Epithelial cell of proximal tubule (primary cell): ENCODE measurements around the gene PSMF1. TPM values are rescaled to one million over a fixed set of nuclear protein-coding genes. Genes with fewer than 3 reads are reported as not detected.

Source experiments
- DNase-seq: peaks from one replicate; pipeline ENCODE4 v3.0.0-alpha.2; 2011; ENCODE audit warnings: low read depth
- H3K4me3 ChIP-seq: 2 replicates; pipeline ENCODE4 v1.5.1; 2011; ENCODE audit warnings: low read depth, mild to moderate bottlenecking, low read length
- total RNA-seq: library from RNA; depleted of rRNA; stranded (reverse); fragments of >200 nt; gene quantifications from 2 replicates; pipeline ENCODE4 v1.2.3, GENCODE V29; 2015
- TF ChIP-seq, protein P1 (sequence below): conservative IDR thresholded peaks from 2 replicates; pipeline ENCODE4 v1.5.1; 2012; ENCODE audit warnings: low read depth, mild to moderate bottlenecking, low read length

PSMF1 gene
- total RNA-seq, 1 donor from 2014 or later = 171 TPM

DNA sequence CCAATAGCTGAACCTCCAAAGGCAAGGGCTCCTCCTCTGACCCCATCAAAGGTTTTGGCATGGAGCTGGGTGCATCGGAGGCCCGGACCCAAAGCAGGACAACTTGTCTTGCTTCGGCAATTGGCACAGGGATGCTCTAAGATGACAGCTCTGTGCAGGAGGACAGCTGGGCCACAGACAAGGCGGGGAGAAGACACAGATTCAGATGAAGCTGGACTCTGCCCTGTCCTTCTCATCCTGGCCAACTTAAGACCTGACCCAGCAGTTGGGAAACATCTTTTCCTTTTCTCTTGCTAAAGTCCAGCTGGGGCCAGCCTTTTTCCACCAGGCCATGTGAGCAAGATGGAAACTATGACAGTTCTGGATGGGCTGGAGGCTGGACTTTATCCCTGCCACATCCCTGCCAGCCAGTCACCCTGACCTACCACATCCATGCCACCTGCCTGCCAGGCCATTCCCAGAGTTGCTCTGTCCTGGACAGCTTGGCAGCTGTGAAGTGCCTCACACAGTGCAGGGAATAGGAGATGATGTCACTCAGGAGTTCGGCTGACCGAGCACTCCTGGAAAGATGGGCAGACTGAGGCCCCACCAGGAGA, 12.7 kb upstream of the PSMF1 start:
- TF ChIP-seq, protein P1, sequence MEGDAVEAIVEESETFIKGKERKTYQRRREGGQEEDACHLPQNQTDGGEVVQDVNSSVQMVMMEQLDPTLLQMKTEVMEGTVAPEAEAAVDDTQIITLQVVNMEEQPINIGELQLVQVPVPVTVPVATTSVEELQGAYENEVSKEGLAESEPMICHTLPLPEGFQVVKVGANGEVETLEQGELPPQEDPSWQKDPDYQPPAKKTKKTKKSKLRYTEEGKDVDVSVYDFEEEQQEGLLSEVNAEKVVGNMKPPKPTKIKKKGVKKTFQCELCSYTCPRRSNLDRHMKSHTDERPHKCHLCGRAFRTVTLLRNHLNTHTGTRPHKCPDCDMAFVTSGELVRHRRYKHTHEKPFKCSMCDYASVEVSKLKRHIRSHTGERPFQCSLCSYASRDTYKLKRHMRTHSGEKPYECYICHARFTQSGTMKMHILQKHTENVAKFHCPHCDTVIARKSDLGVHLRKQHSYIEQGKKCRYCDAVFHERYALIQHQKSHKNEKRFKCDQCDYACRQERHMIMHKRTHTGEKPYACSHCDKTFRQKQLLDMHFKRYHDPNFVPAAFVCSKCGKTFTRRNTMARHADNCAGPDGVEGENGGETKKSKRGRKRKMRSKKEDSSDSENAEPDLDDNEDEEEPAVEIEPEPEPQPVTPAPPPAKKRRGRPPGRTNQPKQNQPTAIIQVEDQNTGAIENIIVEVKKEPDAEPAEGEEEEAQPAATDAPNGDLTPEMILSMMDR = no peak
- DNase-seq = no peak
- no peak overlapping the region for H3K4me3 ChIP-seq

DNA sequence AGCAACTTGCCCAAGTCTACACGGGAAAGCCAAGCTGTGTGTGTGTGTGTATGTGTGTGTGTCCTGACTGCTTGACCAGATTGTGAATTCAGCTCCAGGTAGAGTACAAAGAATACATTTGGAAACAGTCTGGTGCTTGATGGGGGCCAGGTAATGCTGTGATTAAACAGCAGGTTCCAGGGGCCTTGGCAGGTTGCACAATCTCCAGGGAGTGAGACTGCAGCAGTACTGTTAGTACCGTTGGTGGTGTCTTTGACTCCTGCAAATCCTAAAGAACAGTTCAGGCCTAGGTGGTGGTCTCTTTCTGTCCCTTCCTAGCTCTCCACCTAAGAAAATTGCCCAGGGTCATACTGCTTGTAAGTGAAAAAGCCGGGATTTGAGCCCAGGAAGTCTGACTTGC, 11.2 kb upstream of the PSMF1 start:
- TF ChIP-seq, protein P1 = no peak
- DNase-seq = no peak
- no peak overlapping the region for H3K4me3 ChIP-seq

DNA sequence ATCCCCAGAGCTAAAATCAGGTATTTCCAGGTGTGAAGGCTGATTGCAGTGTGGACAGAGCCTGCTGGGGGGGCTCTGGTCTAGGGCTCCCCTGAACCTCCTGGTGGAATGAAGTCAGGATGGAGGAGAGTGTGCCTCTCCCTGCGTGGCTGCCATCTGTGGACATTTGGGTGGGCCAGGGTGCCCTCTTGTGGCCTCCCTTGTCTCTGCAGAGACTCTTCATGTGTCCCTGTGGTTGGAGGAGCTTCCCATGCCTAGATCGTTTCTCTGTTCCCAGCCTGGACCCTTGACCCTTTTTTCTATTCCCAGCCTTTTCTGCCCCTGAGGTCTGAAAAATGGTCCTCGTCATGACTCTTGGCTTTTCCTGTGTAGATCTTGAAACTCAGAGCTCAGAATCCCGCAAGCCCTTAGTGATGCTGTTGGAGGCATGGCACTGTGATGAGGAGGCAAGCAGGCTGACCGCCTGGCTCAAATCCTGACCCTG, 9.9 kb upstream of the PSMF1 start:
- no peak for DNase-seq
- H3K4me3 ChIP-seq = no peak overlapping the region
- TF ChIP-seq, protein P1 = peak; percentile 87

DNA sequence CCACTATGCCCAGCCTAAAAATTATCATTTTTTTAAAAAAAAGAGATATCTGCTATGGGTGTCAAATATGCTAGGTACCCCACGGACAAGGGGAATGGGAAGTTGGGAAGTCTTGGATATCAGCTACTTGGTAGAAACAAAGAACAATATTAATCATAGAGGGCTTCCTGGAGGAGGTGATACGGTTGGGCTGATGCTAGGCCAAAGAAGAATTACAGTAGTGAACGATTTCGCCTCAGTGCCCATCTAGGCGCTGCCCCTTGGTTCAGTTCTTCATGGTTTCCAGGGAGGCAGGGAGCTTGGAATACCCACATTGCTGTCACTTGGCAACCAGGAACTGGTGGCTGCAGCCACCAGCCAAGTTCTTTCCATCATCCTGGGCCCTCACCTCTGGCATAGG, 5.5 kb upstream of the PSMF1 start:
- H3K4me3 ChIP-seq = no peak overlapping the region
- no peak for DNase-seq
- TF ChIP-seq, protein P1 = no peak

DNA sequence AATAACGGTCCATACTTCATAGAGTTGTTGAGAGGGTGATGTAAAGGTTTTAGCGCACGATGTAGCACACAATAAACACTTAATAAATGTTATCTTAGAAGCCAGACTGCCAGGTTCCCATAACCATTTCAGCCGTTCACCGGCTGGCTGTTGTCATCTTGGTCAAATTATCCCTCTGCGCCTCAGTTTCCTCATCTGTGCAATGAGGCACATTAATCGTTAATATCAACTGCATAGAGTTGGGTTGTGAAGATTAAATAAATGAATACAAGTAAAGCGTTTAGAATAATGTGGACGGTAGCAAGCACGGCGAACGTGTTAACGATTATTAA, 432 bp upstream of the PSMF1 start:
- TF ChIP-seq, protein P1 = no peak
- H3K4me3 ChIP-seq = peak overlapping the region; percentile 73
- DNase-seq = no peak

DNA sequence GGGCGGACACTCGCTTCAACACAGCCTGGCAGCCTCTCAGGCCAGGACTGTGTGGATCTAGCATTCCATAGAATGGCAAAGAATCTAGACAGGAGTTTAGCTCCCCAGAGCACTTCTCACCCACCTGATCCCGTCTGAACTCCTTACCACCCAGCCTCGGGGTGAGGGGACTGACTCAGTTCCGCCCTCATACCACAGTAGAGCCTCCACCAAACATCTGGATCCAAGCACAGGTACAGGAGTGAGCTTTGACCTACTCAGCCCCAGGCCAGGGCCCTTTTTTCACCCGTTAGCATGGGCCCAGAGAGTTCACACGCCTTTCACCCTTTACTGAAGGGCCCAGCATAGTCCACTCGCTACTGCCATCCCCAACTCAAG, 715 bp downstream of the PSMF1 start:
- TF ChIP-seq, protein P1 = no peak
- DNase-seq = no peak
- peak overlapping the region; percentile 73 for H3K4me3 ChIP-seq

DNA sequence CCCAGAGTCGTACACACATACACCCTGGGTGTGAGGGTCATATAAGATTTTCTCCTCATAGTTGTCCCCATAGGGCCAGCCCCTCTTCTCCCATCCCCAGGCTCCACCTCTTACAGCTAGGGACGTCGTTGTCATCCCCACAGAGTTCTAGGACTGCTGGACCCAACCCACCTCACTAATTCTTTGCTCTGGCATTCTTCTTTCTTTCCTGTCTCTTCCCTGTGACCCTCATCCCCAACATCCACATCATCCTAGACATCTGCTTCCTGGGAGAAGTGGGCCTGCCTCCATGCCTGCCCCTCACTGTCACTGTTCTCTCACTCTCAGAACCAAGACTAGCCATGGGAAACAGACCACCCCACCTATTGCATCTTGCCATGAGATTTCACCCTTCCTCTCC, 1.1 kb downstream of the PSMF1 start:
- peak overlapping the region; percentile 73 for H3K4me3 ChIP-seq
- TF ChIP-seq, protein P1 = no peak
- DNase-seq = no peak
